Eye (tissue), 1 donor: Measurements from ENCODE around the gene TSPAN31.
A peak's percentile ranks its signal among the peaks of the same experiment; 100 is the strongest.

Source experiments
- DNase-seq: peaks from one replicate; pipeline ENCODE4 v3.0.0-alpha.2; 2015

TSPAN31 gene

GRCh38 chr12:57754411-57755193, 9.8 kb downstream of the TSPAN31 start, which contains the start of gene MARCHF9:
Gene MARCHF9 (plus strand): TSS chr12:57755103. CDS start chr12:57755529, 426 bp downstream.
- DNase-seq: peak; percentile 75

GRCh38 chr12:57755194-57755453, 10.3 kb downstream of the TSPAN31 start:
- DNase-seq: no peak

- peak; percentile 47 for DNase-seq
Measured at GRCh38 chr12:57755454-57756372, 10.9 kb downstream of the TSPAN31 start.

- DNase-seq: peak; percentile 69
Measured at GRCh38 chr12:57756406-57757341, 11.8 kb downstream of the TSPAN31 start.

- DNase-seq: no peak
Measured at GRCh38 chr12:57757771-57758170, 12.9 kb downstream of the TSPAN31 start.

GRCh38 chr12:57758552-57759359, 13.9 kb downstream of the TSPAN31 start:
- DNase-seq: no peak

- no peak for DNase-seq
Measured at GRCh38 chr12:57759360-57759980, 14.6 kb downstream of the TSPAN31 start.

- DNase-seq: peak; percentile 63
Measured at GRCh38 chr12:57760347-57760982, 15.6 kb downstream of the TSPAN31 start.

- no peak for DNase-seq
Measured at GRCh38 chr12:57761391-57761998, 16.7 kb downstream of the TSPAN31 start.

GRCh38 chr12:57762463-57762862, 17.6 kb downstream of the TSPAN31 start:
- DNase-seq: no peak

- DNase-seq: no peak
Measured at GRCh38 chr12:57763881-57764661, 19.2 kb downstream of the TSPAN31 start.

GRCh38 chr12:57764662-57765002, 19.8 kb downstream of the TSPAN31 start:
- DNase-seq: no peak

- DNase-seq: peak; percentile 69
Measured at GRCh38 chr12:57765003-57765697, 20.3 kb downstream of the TSPAN31 start.

- DNase-seq: peak; percentile 33
Measured at GRCh38 chr12:57765698-57766463, 21.0 kb downstream of the TSPAN31 start.

- peak; percentile 37 for DNase-seq
Measured at GRCh38 chr12:57766464-57767304, 21.8 kb downstream of the TSPAN31 start, which contains the start of gene CYP27B1. Gene CYP27B1 (minus strand): TSS chr12:57767078. CDS start chr12:57767041, 37 bp downstream.

- no peak for DNase-seq
Measured at GRCh38 chr12:57767305-57767698, 22.5 kb downstream of the TSPAN31 start.

GRCh38 chr12:57767876-57768275, 23.0 kb downstream of the TSPAN31 start:
- DNase-seq: no peak
